HG02678 (cell line): ENCODE results near the gene HOXC10.

ENCODE experiments used
- ATAC-seq: cut with Tn5 transposase; IDR thresholded peaks from one replicate; pipeline ENCODE4 v1.9.1; 2021; ENCODE audit warnings: mild to moderate bottlenecking, moderate library complexity; ENCODE audit not compliant: unreplicated experiment

HOXC10 gene

GRCh38 chr12:53950789-53951576 is 34.0 kb upstream of the HOXC10 start:
- no peak for ATAC-seq

GRCh38 chr12:53951577-53952334 is 33.2 kb upstream of the HOXC10 start:
- no peak for ATAC-seq

GRCh38 chr12:53952335-53952694 is 32.6 kb upstream of the HOXC10 start:
- no peak for ATAC-seq

DNA sequence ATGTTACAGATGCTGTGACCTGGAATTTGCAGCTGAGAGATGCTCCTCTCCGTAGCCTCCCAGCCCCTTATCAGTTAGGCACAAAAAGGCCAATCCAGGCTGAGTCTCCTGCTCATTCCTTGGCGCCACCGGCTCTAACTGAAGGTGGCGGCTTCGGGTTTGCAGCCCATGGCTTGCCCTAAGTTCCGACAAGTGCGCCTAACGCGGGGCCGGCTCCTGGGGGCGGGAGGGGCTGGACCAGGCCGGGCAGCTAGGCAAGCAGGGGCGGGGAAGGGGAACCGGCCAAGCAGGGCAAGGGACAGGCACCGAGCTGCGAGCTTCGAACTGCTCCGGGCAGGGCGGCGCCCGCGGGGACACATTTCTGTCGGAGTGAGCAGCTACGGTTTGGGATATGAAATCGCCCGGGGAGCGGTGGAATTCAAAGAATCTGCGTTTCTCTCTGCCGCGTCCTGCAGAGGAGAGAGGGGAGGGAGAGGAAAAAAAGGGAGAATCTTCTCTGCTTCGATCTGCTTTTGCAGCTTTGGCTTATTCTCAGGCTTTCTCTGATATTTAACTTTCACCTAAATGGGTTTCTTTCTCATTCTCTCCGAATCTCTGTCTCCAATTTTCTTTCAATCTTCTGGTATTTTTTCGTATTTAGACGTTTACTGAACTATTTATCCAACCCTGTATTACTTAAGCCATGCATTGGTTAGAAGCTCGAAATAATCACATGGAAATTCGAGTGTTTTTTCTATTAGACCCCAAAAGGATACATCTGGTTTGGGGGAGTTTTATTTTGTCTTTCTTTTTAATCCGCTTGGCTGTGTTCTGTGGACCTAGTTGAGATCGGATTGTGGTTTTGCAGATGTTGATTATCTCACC is 31.8 kb upstream of the HOXC10 start:
- ATAC-seq = no peak

GRCh38 chr12:53953831-53954693 is 30.9 kb upstream of the HOXC10 start:
- no peak for ATAC-seq

- no peak for ATAC-seq
Measured at GRCh38 chr12:53954694-53955035, 30.3 kb upstream of the HOXC10 start, which contains the start of gene HOXC12. TSS of gene HOXC12 (plus strand) at chr12:53954903. CDS start at chr12:53954930, 27 bp downstream.

DNA sequence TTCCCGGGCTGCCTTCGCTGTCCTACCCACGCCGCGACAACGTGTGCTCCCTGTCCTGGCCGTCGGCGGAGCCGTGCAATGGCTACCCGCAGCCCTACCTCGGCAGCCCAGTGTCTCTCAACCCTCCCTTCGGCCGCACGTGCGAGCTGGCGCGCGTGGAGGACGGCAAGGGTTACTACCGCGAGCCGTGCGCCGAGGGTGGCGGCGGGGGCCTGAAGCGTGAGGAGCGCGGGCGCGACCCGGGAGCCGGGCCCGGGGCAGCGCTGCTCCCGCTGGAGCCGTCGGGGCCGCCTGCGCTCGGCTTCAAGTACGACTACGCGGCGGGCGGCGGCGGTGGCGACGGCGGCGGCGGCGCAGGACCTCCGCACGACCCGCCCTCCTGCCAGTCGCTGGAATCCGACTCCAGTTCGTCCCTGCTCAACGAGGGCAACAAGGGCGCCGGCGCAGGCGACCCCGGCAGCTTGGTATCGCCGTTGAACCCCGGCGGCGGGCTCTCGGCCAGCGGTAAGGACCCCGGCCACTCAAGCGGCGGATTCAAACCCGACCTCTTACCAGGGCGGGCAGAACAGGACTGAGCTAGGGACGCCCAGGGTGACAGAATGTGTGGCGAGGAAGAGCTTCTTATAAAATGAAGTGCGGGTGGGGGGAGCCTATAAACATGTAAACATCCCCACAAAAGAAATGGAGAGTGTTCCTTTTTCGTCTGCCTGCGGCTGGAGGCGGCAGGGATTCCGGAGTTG is 29.7 kb upstream of the HOXC10 start:
- ATAC-seq = no peak

DNA sequence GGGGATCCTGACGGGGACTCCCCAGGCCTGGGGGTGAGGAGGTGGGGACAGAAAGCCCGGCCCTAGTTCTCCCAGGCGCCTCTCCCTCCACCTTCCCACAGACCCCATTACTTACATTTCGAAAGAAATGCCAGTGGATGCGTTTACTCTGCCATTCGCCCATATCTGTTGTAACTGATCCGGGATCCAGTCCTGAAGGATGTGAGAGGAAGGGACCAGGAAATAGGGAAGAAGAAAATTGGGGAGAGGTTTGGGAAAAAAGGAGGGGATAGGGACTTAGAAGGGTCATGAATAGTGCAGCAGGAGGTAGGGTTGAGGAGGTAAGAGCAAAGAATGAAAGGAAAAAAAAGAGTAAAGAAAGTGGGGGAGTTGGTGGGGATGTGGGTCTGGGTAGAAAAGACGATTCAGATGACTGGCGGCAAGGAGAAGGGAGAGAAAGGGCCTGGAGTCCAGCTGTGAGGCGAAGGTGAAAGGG is 29.1 kb upstream of the HOXC10 start:
- ATAC-seq = no peak

GRCh38 chr12:53956251-53956887 is 28.6 kb upstream of the HOXC10 start:
- no peak for ATAC-seq

DNA sequence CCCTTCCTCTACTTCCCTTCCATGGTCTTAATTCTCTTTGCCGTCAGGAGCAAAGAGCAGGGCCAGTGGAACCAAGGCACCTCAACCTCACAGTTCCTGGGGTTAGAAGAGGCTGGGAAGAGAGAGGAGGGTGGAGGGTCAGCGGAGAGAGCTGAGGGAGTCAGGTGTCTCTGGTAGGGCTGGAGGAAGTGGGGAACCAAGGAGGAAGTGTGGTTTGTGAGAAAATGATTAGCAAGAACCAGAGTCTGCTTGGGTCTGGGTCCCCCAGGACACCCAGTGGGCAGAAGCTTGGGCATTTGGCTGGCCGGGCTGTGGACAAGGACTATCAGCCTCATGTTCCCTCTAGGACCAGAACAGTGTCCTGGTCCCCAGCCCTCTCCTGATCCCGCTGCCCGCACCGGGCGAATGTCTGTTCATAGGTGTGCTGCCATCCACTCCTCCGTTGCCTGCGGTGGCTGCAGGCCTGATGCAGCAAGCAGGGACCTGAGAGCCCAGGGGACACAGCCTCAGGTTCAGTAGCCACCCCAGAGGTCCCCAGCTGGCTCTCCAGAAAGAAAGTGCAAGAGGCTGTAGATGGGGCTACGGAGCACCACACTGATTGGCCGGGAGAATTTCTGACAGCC is 27.9 kb upstream of the HOXC10 start:
- ATAC-seq = no peak

DNA sequence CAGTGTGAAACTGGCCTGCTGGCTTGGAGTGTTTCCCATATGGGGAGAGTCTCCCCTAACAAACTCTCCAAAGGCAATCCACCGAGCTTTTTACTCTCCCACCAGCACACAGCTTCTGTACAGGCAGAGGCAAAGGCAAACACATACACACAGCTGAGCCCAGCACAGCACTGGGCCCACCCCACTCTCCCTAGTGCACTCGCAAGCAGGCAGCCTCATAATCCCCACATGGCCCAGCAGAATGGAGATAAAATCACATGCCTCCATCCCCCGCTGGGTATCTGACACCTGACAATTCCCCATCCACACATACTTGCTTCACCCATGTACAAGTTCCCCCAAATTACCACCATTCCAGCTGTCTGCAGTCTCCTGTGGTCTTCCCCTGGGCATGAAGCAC is 26.8 kb upstream of the HOXC10 start:
- ATAC-seq = no peak

DNA sequence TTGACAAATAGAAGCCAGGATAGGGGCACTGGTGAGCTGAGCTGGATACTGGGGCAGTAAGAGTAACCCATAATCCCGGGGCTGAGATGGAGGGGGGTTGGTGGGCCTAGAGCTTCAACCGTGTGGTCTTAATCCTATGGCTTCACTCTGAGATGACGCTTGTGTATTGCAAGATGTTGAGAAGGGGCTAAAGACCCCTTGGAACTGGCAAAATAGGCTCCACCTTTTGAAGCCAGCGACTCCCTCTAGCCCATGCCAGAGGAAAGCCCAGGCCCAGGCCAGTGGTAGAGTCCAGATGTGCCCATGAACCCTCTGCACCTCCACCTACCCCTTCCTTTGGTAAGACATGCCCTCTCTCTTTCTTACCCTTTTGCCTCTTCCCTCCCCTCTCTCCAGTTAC is 25.6 kb upstream of the HOXC10 start:
- ATAC-seq = no peak

- no peak for ATAC-seq
Measured at GRCh38 chr12:53960187-53961024, 24.5 kb upstream of the HOXC10 start.

GRCh38 chr12:53961025-53961761 is 23.8 kb upstream of the HOXC10 start:
- no peak for ATAC-seq

DNA sequence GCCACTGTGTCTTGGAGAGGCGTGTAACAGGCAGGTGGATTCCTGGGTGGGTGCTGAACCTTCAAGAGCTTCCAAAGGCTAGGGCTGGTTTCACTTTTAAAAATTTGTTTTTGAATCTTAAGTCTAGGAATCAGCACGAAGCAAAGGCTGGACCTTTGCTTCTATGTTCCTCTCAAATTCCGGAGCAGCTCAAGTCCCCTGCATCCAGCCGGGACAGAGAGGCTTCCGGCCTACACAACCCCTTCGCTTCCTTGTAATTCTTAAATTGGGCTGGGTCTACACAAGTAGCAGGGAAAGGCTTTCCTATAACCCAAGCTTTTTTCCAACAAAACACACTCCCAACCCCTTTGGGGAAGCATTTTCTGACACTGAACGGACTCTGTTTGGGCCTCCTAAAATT is 21.9 kb upstream of the HOXC10 start:
- ATAC-seq = no peak

- no peak for ATAC-seq
Measured at GRCh38 chr12:53963434-53964314, 21.3 kb upstream of the HOXC10 start.
